ENCODE data around the gene DDX59.

DDX59 gene

GRCh38 chr1:200602632-200603031, 67.1 kb downstream of the DDX59 start:
- TF ChIP-seq CTCF (IDR thresholded peaks at IDR 0.05; ENCODE audit: insufficient read depth, low read depth, low read length, missing control alignments): no peak
- no peak overlapping the region for H3K4me3 ChIP-seq (ENCODE audit: low read depth, low read length)
- DNase-seq (ENCODE audit: low read depth): no peak

All from GM12865 (cell line).